DMS53 (cell line): ENCODE results near the gene FATE1.
"Not testable (repeated sequence)": the region's sequence is repeated elsewhere in the genome, so short reads cannot be mapped to it uniquely, and the experiment has no call there.

Experiments used
- DNase-seq: peaks from one replicate; lab custom pipeline; 2025; lab: John Stamatoyannopoulos, UW

FATE1 gene, protein sequence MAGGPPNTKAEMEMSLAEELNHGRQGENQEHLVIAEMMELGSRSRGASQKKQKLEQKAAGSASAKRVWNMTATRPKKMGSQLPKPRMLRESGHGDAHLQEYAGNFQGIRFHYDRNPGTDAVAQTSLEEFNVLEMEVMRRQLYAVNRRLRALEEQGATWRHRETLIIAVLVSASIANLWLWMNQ

DNA sequence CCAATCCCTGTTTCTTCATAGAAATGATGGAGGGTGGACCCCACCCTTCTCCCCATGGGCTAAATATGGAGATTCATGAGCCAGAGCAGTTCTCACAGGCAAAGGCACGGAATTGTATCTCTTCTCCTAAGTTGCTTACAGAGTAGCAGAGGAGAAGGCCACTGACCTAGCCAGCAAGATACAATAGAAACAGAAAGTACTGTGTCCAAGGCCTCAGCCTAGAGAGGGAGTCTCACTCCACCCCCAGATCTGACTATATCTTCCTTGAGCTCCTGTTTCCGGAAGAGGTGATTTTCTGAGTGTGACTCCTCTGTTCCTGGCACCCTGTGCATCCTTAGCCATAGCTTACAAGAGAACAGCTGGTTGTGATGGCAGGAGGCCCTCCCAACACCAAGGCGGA, at the start of gene FATE1:
Gene FATE1, plus strand, starts transcription at position 284 of the 400 bp plus-strand sequence. Its CDS starts 85 bp downstream, at position 369.
- DNase-seq, result no peak

DNA sequence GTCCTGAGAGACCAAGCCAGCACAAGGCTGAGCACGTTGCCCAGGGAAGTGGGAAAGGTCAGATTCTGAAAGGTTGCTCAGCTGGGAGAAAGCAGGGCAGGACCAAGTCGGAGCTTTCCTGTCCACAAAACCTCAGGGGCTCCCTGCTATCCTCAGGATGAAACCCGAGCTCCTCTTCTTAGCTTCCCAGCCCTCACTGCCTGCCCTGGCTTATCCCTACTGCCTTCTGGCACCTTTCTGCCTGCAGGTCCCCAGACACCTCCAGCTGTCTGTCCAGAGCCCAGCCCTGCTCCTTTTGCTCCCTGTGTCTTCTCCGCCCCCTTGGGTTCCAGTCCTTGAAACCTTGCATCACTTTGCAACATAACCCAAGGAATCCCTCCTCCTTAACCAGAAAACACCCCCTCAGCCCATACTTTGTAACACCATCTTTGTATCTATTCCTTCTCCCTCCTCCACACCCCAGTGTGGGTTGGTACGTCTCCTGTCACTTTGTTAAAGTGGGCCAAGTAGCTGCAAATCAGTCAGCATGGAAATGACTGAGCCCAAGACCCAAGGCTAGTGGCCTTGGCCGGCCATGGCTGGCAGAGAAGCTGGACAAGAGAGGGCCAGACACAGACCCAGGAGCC, 40.6 kb upstream of the FATE1 start:
- DNase-seq, result no peak

DNA sequence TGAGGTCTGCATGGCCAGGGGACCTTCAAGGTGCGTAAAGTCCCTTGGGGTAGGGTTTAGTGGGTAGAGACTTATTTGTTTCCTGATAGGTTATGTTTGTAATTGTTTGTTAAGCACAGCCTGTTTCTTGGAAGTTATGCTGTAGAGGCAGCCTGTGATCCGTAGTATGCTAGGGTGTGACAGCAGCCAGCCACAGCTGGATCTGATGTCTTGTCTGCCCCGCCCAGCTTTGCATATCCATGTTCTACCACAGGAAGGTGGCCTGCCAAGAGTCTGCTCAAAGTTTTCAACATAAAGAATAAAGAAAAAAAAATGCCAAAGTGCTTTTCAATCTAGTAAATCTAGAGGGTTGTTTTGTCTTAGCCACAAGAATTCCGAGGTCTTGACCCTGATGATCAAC, 39.6 kb upstream of the FATE1 start:
- DNase-seq, result no peak

DNA sequence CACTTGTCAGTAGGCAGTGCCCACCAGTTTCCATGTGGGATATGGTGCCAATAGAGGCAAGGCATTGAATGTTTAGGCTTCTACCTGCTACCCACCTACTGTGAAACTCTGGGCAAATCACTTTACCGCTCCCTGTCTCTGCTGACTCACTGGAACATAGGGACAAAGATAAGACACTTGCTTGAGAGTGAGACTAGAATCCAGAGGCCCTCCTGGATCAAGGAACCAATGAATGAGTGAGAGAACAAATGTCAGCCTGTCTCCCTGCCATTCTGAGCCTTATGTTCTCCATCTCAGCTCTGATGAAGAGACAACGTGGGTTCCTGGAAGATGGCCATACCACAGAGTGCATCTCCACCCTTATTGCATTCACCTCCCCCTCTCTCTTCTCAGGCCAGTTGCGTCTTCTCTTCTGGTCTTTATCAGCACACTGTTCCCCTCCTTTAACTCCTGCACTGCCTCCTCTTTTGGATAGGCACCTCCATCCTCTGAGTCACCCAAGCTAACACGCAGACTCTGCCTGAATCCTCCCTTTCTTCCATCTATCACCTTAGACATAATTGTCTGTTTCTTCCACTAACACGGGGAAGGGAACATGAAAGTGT, 35.9 kb upstream of the FATE1 start:
- no peak for DNase-seq

DNA sequence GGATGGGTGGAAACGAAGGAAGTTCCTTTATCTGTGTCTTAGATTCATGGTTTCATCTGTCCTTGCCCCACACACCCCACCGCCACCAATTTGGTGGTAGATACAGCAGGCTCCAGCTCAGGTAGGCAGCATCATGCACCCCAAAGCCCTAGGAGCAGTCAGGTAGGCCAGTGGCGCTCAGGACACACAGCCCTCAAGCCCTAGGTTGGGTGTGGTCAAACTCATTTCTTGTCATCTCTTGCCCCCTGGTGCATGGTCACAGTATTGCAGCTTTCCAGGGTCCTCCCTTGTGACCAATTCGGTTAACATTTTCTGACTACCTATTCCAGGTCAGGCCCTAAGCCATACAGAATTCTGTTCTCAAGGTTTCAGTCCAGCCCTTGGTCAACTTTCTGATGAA, 35.0 kb upstream of the FATE1 start:
- DNase-seq, result peak; percentile 70

DNA sequence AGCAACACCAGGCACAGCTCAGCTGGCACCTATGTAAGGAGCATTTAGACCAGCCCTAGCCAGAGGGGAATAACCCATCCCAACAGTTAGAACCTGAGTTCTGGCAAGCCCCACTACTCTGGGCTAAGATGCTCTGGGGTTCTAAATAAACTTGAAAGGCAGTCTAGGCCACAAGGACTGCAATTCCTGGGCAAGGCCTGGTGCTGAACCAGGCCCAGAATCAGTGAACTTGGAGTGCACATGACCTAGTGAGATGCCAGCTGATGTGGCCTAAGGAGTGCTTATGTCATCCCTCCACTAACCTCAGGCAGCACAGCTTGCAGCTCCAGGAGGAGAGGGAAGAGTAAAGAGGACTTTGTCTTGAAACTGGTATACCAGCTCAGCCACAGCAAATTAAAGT, 28.2 kb upstream of the FATE1 start:
- no peak for DNase-seq

DNA sequence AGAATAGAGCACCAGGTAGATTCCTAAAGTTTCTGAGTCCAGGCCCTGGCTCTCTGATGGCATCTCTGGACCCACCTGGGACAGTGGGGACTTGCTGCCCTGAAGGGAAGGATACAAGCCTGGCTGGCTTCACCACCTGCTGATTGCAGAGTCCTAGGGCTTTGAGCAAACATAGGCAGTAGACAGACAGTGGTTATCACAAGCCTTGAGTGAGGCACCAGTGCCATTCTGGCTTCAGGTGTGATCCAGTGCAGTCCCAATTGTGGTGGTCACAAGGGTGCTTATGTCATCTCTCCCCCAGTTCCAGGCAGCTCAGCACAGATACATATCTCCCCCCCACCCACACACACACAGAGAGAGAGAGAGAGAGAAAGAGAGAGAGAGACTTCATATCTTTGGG, 27.1 kb upstream of the FATE1 start:
- no peak for DNase-seq

DNA sequence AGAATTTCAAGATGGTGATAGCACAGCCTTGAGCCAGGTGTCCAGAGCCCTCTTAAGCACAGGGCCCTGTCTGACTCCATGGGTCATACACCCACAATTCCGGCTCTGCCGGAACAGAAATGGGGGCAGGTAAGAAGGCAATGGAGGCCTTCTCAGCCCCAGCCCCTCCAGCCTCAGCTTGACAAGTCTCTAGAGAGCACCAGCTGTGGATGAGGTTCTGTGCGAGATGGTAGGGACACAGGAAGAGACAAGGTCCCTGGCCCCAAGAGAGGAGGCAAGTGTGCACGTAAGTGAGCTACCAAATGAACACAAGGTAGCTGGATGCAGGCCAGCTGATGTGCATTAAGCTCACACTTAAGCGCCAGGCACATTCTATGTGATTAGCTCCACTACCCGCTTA, 23.0 kb upstream of the FATE1 start:
- no peak for DNase-seq

DNA sequence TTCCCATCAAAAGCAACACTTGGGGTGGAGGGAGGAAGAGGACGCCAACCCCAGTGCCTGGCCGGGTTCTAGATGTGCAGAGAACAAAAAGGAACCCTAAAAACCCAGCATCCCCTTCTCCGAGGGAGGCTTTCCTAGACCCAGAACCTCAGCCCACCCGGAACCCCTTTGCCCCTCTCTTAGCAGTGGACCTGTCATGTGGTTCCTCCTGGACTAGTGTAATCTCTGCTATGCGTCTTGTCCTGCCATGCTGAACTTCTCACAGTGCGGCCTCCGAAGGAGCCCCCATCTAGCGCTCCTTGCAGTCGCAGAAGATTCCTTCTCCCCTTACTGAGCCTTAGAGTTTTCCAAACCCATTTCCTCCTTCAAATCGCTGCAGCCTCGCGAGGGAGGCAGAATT, 21.7 kb upstream of the FATE1 start:
- no peak for DNase-seq

DNA sequence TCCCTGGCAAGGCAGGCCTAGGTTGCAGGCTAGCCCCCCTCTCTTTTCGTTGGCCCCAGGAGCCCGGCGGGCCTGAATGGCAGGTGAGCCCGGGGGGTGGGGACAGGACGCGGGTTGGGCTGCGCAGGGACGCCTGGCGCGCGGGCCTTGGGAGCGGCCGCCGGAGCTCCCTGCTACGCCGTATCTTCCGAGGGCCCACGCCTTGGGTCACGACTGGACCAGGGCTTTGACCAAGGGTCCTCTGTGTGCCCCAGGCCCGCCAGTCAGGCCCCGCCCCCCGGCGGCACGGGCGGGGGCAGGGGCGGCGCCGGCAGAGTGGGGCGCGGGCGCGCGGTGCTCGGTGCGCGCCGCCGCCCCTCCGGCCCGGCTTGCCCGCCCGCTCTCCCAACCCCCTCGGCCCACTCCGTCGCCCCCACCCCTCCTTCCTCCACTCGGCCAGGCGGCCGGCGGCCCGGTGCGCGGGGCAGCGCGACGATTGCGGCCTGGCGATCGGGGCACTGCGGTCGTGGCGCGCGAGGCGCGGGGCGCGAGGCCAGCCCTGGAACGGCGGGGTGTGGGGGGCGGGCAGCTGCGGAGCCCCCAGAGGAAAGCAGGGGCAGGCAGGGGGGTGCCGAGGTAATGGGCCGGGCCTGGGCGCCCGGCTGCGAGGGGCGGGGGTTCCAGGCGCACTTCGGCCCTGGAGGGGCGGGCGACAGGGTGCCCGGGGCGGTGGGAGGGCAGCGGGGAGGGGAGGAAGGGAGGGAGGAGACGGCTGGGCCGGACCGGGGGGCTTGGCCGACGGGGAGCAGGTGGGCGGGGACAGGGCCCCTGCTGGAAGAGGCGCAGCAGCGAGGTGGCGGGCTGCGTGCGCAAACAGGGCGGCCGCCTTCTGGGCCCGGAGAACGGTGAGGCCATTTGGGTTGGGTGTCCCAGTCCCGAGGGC, 20.9 kb upstream of the FATE1 start, which contains the start of gene PRRG3:
Gene PRRG3, plus strand, starts transcription at position 798 of the 922 bp plus-strand sequence. CDS start 3,357 bp downstream, outside the sequence.
- no peak for DNase-seq

DNA sequence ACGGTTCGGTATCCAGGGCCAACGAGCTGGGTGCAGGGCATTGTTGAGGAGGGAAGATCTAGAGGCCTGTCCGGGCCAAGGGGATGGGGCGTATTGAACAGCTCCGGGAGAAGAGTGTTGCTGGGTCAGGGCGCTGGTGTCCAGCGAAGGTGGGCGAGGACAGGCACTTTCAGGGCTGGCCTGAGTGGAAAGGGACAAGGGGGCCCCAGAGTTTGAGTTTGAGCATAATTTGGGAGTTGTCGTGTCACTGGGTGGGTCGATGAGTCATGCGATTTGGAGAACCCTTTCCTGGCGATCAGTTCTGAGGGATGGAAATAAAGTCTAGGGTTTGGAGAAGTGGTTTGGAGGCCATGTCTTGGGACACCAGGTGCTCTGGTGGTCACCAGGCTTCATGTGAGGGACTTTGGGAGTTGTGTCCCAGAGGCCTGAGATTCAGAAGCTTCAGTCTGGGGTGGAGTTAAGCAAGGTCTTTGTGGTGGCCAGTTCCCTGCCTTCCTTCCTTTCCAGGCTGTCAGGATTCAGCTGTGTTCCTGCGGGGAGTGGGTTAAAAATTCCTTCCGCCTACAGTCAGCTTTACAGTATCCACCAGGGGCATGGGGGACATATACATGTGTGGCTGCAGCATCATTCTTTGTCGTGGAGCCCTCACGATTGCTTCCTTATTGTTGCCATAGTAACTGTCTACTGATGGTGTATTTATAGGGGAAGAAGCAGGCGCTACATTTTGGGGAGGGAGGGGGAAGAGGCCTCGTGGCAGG, 20.1 kb upstream of the FATE1 start:
- no peak for DNase-seq

DNA sequence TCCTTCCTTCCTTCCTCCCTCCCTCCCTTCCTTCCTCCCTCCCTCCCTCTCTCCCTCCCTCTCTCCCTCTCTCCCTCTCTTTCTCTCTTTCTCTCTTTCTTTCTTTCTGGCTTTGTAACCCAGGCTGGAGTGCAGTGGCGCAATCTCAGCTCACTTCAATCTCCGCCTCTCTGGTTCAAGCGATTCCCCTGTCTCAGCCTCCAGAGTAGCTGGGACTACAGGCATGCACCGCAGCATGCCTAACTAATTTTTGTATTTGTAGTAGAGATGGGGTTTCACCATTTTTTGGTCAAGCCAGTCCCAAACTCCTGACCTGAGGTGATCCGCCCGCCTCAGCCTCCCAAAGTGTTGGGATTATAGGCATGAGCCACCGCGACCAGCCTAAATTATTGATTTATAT, 18.8 kb upstream of the FATE1 start:
- not testable (repeated sequence) for DNase-seq

DNA sequence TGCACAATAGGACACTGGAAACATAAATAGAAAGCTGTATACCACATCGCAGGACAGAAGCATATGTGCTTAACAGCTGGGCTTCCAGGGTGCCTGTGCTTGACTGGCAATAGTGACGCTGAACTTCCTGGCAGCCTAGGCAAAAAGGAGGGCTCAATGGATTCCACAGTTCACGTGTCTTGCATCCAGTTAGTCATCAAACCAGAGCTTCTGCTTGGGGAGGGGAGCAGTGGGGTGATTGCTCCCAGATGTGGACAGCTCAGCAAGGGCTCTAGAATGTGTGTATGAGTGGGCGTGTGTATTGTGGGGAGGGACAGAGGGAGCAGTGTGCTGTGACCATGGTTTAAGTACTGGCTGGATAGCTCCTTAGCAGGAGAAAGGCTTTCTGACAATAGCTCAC, 18.3 kb upstream of the FATE1 start:
- DNase-seq, result no peak

DNA sequence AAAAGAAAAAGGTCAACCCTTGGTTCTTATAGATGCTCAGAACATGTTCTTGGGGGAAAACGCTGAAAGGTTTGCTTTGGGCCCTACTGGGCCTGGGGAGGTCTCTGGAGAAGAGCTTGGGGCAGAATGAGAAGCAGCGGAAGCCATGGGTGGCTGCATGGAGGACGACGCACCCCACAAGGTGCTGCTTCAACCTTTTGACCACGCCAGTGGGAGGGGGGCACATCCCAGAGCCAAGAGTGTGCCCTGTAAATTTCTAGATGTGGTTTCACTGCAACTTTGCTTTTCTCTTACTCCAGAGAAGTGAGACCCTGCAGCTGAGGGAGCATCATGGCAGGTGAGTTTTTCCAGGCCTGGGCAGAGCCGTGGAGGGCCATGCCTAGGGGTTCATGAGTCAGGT, 17.4 kb upstream of the FATE1 start:
- DNase-seq, result no peak

DNA sequence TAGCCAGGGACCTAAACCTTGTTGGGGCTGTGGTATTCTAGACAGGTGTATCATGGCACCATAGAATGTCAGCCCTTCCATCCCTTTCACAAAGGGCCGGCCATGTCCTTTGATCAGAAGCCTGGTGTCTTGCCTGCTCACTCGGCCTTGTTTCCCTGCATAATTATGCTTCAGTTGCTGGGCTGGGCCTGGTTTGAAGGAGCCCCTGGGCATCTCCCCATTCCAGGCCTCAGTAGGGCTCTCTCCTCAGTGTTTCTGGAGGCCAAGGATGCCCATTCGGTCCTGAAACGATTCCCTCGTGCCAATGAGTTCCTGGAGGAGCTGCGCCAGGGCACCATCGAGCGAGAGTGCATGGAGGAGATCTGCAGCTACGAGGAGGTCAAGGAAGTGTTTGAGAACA, 16.1 kb upstream of the FATE1 start:
- no peak for DNase-seq

DNA sequence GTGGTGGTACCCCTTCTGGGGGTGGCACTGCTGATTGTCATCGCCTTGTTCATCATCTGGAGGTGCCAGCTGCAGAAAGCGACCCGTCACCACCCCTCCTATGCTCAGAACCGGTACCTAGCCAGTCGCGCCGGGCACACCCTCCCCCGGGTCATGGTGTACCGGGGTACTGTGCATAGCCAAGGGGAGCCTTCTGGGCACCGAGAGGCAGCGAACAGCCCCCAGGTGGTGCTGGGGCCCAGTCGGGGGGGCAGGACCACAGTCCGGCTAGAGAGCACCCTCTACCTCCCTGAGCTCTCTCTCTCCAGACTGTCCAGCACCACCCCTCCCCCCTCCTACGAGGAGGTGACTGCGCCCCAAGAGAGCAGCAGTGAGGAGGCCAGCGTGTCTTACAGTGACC, 15.3 kb upstream of the FATE1 start:
- DNase-seq, result no peak

DNA sequence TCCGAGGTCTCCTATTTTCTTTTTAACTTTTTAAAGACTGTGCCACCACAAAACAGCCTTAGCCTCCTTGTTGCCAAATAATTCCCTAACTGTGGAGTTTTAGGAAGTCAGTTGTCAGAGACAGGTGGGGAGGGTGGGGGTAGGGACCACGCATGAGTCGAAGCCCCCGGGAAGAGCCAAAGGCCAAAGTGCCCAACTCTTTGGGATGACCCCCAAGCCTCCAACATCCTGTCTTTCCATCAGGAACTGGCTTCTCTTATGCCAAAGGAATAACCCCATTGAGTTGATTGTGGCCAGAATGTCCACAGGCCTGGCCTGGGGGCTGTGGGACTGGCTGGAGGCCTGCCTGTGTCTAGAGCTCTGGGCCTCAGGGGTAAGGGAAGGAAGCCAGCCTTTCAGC, 14.8 kb upstream of the FATE1 start:
- DNase-seq, result no peak

DNA sequence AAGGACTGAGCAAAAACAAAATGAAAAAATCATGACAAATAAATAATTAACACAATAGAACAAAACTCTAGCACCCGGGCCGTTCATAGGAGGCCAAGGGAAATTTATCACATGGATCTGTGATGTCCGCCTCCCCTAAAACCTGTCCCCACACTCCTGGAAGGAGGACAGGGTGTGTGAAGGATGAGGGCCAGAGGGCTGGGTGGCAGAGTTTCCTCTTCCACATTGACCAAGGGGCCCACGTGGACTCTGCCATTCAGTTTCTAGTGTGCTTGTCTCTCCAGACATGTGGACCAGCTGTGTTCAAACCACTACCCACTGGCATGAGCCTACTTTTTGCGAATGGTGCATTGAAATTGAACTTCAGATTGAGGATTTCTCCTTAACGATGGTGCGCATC, 14.3 kb upstream of the FATE1 start:
- DNase-seq, result no peak

DNA sequence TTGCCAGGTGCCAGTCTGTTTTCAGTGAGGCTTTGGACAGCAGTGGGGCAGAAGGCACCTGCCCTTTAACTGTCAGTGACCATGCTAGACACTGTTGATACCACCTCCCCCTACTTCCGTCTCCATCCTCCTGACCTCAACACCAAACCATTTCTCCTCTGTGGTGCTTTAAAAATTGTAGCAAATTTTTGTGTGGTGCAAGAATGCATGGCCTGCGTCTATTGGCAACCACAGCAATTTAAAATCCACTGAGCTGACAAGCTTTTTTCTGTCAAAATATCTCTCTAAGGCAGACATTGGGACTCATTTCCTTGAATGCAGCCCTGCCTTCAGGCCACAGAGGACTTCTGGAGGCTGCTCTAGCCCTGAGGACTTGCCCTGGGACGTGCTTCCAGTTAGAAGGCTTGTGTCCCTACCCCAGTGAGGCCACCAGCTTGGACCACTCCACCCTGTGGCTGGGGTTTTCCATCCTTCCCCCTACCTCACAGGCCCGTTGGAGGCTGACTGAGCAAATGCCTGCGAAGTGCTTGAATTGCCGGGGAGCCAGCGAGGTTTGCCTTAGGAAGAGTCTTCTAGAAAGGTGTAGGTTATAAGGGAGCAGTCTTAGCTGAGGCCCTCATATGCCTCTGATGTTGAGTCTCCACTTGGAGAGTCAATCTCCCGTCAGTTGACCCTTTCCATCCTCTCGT, 13.7 kb upstream of the FATE1 start:
- DNase-seq, result no peak

DNA sequence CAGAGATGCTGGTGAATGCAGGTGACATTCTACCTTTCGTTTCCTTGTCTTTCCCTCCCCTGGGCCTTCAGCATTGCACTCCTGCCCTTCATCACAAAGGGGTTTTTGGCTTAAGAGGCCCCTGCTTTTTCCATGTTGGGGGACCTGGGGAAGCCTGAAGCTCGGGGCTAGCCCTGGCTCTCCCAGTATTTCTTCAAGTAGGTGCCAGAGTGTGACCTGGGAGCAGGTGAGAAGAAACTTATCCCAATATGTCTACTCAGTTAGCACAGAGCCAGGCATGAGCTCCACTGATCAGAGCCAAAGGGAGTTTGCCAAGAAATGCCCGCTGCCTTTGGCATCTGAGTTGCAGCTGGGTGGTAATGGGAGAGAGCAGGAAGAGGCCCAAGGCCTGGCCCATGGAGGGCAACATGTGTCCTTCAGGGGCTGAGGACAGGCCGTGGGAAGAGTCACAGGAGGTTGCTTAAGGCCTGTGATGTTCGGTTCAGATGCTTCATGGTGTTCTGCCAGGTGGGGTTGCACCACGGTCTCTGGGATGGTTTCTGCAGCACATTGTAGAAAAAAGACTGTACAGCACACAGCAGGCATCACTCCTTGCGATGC, 13.0 kb upstream of the FATE1 start:
- DNase-seq, result no peak

DNA sequence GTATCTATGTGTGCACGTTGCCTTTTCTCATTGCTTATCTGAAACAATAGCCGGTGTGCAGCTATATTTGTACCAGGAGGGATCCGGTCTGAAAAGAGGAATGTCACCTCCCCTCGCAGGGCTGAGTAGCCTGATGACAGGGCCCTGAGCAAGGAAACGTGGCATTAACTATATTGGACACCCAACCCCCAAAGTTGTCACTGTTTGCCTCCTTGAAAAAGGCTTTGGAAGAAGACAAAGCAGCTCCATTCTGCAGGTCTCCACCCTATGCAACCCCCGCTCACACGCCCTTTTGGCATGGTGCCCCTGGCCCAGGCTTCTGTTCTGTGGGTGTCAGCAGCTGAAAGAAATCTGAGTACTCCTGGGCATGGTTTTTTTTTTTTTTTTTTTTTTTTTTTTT, 12.3 kb upstream of the FATE1 start:
- no peak for DNase-seq
